ENCODE results near the gene XPO6. TPM values are rescaled to one million over a fixed set of nuclear protein-coding genes. Genes with fewer than 3 reads are reported as not detected.
"Not testable (repeated sequence)": the region's sequence is repeated elsewhere in the genome, so short reads cannot be mapped to it uniquely, and the experiment has no call there.

XPO6 gene
- total RNA-seq, 1 donor from 2014 or later: 25.2 TPM

DNA sequence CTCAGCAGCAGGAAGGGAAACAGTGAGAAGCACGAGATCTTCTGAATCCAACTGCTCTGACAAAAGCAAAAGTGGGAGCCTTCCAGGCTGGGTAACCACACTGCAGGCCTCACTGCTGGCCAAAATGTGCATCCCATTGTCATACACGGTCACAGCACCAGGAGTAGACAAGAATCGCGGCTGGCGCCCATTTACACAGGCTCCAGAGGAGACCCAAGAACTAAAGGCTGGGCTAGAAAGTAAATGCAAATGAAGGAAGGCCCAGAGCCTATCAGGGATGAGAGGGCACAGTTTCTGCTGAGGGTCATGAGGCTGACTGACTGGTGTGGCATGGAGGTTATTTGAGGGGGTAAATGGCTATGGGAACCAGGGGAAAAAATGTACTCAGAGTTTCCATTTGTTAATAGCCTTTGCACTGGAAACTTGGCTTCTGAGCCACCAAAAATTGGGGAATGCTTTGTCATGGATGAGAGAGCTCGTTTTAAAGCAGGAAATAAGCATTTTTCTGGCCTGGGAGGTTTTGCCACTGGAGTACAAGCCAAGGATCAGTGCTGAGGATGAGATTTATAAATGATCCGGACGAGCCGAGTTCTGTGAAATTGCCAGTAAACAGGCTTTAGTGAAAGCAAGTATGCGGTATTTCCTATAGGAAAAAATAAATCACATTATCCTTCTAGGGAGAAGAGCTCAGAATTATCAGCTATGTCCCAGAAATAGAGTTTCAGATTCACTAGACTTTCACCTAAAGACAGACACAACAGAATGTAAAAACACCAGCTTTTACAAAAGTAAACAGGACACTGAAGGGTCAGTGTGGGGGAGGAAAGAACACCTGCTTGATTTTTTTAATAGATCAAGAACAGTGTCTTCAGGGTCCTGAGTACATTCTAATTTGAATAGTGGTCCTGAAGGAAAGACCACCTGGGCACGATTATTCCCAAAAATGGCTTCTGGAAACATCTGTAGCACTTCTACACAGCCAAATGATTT, 81.4 kb downstream of the XPO6 start:
- intact Hi-C loops (cut with DNase I): no loop called here
- no peak for ATAC-seq (ENCODE audit: poor library complexity)
- DNase-seq: no peak

DNA sequence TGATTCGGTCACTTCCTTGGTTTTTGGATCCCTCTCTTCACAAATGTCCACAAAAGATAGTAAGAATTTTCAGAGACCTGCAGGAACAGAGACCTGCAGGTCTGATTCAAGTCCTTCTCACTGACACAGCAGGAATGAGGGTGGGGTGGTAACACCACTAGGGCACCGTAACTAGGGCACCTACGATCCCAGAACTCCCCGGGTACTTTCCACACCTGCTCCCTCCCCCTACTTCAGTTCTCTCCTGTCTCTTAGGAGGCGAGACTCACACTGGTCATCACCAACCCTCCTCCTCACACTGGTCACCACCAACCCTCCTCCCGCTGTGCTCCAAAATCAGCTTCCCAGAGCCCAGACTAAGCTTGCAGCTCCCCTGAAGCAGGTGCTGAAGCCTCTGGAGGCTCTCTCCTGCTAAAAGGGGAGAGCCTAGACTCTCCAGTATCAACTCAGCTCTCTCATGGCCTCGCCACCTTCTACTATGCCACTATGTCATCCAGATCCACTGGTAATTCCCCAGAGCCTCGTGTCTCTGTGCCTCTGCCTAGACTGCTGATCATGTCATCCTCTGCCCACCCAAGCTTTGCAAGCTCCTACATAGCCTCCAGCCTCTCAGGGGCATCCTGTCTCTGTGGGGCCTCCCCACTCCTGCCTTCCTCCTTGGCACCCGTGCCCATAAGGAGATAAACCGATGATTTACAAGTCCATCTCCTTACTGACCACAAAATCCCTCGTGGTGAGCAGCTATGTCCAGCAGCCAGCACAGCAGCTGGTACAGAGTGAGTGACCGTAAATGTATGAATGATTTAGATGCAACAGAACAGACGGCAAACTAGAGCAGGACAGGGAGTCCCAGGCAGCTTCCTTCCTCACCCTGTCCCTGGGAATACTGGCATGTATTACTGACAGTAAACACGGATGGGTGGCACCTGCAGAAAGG, 84.8 kb downstream of the XPO6 start:
- intact Hi-C loops (cut with DNase I): no loop called here
- DNase-seq (no peak), ATAC-seq (ENCODE audit: poor library complexity) (no peak)

DNA sequence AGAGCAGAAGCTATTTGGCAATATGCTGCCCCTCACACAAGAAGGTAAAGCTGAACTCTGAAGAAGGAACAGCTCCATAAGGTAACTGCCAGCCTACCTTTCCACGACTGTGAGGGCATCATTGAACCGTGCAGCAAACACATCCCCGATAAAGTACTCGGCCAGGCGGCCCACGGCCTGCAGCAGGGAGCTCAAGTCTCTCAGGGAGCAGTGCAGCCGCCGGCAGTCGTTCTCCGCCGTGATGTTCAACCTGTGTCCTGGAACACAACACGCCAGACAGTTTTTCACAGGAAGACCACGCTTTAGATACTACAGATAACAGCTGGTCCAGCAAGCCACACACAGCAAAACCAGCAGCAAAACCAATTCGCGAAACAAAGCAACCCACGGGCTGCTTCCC, 86.2 kb downstream of the XPO6 start:
- intact Hi-C loops (cut with DNase I): no loop called here
- ATAC-seq (ENCODE audit: poor library complexity) (no peak), DNase-seq (no peak)

DNA sequence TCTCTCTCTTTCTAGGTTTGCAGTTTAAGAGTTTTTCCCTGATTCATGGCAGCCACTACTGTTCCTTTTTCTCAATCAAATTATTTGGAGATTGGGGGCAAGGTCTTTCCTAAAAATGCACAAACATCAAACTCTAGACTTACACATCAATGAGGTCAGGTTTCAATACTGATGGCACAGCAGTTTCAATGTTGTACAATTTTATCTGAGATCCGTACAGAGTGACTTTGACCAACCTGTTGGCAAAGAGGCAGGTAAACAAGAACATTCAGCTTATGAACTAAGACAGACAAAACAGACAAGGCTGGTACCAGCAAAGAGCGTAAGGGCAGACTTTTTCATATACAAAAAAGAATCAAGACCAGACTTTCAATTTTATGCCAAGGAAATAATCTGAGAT, 90.2 kb downstream of the XPO6 start:
- intact Hi-C loops (cut with DNase I): no loop called here
- ATAC-seq (ENCODE audit: poor library complexity): no peak
- no peak for DNase-seq

DNA sequence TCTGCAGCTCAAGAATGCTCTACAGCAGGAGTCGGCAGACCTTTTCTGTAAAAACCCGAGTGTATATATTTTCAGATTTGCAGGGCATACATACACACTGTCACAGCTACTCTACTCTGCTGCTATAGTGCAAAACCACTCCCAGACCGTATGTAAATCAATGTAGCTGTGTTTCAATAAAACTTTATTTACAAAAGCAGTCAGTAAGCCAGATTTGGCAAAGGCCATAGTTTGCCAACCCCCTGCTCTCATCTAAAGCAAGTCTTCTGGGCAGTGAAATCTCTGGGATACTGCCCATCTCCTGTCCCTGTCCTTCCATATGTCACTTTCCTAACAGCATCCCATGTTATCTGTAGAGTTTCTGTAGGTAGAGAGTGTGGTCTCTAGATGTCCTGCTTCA, 91.0 kb downstream of the XPO6 start:
- DNase-seq (no peak), ATAC-seq (ENCODE audit: poor library complexity) (no peak)
- intact Hi-C loops (cut with DNase I): no loop called here

DNA sequence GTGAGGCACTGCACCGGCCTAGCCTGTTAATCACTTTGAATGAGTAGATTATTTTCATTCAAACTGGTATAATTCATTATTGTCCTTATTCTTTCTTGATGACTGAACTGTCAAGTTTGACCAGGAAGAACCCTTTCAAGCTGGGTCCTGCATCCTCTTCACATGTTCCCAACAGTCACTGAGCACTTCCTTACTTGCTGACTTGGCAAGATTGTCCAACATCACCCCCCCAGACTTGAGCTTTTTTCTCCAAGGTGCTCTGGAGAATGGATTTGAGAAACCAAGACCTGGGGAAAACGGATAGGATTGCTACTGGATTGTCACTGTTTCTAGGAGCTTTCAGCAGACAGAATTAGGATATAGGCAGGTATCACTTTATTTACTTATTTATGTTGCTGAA, 93.1 kb downstream of the XPO6 start:
- DNase-seq (no peak), ATAC-seq (ENCODE audit: poor library complexity) (no peak)
- intact Hi-C loops (cut with DNase I): no loop called here

DNA sequence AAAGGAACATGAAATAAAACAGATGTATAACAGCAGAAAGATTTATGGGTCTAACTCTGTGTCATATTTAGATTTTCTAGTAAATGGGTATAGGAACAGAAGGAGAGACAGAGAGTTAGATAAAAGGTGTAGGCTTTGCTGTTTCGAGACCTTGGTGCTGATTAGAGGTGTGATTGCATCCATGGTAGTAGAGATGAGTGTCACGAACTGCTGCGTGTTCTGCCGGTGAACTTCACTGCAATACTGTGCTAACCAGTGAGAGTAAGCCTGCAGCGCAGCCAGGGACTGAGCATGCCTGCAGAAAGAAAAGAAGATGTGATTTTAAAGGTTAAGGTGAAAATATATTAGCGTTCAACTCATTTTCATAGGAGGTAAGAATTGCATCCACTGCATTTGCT, 94.6 kb downstream of the XPO6 start:
- intact Hi-C loops (cut with DNase I): no loop called here
- ATAC-seq (ENCODE audit: poor library complexity) (no peak), DNase-seq (no peak)

DNA sequence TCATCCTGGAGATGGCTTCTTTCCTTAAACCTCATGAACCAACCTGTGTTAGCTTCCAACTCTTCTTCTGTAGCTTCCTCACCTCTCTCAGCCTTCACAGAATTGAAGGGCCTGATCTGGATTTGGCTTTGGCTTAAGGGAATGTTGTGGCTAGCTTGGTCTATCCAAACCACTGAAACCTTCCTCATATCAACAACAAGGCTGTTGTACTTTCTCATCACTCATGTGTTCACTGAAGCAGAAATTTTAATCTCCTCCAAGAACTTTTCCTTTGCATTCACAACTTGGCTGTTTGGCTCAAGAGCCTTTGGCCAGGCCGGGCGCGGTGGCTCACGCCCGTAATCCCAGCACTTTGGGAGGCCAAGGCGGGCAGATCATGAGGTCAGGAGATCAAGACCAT, 95.9 kb downstream of the XPO6 start:
- intact Hi-C loops (cut with DNase I); ATAC-seq (ENCODE audit: poor library complexity); DNase-seq: not testable (repeated sequence)

DNA sequence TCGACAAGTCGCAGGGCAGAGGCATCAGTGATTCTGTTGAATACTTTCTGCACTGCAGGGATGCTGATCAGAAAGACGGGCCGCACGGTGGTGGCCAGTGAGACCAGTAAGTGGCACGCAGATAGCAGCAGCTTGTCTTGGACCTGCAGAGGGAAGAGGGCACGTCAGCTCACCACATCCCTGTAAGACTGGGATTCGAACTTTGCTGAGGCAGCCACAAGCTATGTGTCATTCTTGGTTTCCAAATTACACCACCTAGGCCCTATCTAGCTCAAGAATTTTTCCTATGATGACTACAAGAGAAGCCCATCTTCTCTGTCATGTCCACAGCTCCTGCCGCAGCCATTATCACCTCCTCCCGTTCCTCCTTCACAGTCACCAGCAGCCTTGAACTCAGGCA, 98.9 kb downstream of the XPO6 start:
- intact Hi-C loops (cut with DNase I): no loop called here
- ATAC-seq (ENCODE audit: poor library complexity) (no peak), DNase-seq (no peak)

DNA sequence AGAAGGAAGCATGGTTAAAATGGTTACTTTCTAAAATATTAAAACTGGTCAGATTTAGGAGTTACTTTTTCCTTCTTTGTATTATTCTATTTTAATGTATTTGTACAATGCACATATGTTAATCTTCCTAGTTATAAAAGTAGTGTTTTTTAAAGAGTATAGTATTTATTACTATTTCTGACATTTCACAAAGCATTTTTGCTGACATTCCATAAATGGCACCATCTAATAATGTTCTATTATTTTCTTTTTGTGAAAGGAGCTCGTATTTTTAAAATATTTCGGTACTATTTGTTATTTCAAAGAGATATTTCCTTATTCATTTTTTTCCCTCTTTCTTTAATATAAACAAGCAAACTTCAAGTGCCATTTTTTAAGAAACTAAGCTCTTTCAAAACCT, 100.8 kb downstream of the XPO6 start:
- DNase-seq: no peak
- intact Hi-C loops (cut with DNase I): no loop called here
- ATAC-seq (ENCODE audit: poor library complexity): no peak

DNA sequence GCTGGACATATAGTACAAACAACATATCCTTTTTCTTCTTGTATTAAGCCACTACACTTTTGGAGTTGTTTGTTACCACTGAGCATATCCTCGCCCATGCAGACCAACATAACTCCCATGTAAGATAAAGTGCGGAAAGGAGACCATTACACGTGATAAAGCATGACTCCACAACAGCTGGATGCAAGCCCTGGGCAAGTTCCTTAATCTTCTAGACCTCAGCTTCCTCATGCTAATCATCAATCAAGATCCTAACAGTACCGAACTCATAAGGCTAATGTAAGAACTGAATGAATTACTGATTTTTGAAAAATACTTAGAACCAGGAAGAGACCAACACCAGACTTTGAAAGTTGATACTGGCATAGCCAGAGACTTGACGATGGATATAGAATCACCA, 101.3 kb downstream of the XPO6 start:
- intact Hi-C loops (cut with DNase I): no loop called here
- ATAC-seq (ENCODE audit: poor library complexity) (peak; percentile 49), DNase-seq (no peak)

DNA sequence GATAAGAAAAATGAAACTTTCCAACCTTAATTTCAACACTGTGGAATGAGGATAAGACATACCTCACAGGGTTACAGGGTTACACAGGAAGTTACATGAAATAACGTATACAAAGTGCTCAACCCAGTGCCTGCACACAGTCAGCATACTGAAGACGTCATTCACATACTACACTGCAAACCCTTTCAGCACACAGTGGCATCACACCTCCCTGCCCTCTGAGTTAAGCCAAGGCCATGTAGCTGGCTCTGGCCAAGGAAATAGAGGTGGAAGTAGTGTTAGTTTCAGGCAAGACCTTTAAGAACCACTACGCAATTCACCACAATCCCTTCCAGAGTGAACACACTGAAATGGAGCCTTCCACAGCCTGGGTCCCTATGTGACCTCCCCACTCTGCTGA, 101.7 kb downstream of the XPO6 start:
- DNase-seq (no peak), ATAC-seq (ENCODE audit: poor library complexity) (no peak)
- intact Hi-C loops (cut with DNase I): no loop called here

DNA sequence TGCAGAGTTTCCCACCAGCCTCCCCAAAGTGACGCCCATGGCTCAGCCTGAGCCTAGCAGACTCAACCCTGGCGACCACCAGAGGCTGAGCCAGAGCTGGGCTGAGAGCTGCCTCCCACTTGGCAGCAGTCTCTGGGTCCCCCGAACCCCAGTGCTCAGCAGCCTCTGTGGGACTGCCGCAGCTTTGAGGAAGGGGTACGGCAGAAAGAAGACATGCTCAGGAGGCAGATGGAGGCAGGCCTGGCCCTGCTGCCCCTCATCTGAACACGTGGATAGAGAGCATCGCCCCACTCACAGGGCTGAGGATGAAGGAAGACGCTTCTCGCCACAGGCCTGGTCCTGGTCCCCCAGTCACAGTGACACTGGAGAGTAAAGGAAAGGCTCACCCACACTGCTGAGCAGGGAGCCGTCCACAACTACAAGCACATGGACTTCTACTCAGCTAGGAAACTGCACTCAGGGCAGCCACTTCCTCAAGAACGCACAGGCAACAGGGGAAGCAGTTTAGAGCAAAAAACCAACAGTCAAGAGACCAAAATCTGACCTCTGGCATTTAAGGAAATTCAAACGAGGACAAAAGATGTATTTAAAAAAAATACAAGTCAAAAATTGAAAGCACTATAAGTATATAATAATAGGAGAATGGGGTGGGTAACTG, 103.0 kb downstream of the XPO6 start:
- no peak for ATAC-seq (ENCODE audit: poor library complexity)
- intact Hi-C loops (cut with DNase I): no loop called here
- no peak for DNase-seq

DNA sequence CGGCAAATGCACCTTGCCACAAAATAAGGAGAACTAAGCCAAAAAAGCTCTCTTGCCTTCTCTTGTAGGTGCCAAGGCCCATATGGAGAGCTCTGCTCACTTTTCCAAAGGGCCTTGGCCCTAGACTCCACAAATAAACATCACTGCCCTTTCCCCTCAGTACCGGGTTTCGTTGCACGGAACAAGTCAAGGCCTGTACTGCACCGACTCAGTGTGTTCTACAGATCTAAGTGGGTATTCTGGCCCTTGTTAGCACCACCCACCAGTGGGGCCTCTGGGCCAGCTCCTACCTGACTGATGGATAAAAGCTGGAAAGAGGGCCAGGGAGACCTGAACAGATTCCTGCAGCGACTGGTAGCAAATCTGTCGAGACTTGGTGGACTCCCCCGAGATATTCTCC, 104.5 kb downstream of the XPO6 start:
- DNase-seq (no peak), ATAC-seq (ENCODE audit: poor library complexity) (no peak)
- intact Hi-C loops (cut with DNase I): no loop called here

DNA sequence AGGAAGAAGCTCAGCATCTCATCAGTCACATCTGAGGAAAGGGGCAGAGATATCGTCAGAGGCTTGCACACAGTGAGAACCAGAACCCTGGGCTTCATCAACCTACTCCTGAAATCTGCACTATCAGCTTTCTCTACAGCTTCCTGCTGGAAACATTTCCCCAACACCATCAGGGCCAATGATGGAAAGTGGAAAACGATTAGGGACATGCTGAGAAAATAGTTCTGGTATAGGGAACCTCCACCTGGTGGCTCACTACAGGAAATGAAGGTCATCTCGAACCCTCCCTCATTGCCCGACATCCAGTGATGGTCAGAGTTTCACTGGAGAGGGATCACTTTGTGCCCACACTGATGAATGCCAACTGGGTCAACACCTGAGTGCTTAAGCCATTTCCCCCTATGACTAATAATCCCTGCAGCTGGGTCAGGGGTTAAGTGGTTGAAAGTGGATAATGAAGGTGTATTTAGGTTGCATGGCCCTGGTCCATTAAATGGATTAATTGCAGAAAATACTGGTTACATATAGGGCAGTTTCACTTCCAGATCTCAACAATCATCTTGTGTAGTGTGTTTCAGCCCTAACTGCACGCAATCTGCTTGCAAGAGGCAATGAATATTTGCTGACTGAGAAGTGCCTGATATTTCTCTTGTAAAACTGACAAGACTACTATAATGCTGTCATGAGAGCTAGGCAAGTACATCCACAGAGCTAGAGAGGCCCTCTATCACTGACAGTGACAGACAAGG, 105.1 kb downstream of the XPO6 start:
- intact Hi-C loops (cut with DNase I): no loop called here
- ATAC-seq (ENCODE audit: poor library complexity) (no peak), DNase-seq (no peak)

DNA sequence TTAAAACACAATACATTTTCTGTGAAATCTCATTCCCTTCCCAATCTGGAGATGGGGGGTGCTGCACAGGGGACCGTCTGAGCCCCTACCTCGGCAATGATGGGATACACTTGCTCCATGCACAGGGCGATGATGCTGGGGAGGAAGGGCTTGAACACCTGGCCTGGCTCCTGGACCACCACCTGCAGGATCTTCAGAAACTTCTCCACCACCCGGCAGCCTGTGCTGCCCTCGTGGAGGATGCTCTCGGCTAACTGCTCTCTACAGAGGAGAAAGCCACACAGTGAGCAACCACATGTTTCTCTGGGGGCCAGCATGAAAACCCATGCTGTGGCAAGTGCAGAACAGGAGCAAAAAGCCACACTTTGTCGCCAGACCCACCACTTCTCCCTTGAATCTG, 105.8 kb downstream of the XPO6 start:
- no peak for ATAC-seq (ENCODE audit: poor library complexity)
- intact Hi-C loops (cut with DNase I): no loop called here
- no peak for DNase-seq

DNA sequence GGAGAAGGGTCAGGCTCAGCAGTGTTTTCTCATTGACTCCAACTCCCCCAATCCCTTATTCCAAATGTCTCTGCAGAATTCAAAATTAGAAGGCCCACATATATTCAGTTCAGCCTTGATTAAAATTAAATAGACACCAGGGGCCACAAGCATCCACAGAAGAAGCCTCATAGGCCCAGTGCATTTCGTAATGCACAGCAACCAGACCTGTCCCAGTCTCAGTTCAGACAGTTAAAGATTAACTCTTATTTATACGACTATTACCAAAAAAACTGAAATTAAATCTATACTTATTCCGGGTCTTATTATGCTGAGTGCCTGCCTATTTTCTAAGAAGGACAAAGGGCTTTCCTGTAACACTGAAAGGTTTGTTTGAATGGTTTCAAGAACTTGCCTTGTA, 106.5 kb downstream of the XPO6 start:
- intact Hi-C loops (cut with DNase I): no loop called here
- no peak for ATAC-seq (ENCODE audit: poor library complexity)
- no peak for DNase-seq

DNA sequence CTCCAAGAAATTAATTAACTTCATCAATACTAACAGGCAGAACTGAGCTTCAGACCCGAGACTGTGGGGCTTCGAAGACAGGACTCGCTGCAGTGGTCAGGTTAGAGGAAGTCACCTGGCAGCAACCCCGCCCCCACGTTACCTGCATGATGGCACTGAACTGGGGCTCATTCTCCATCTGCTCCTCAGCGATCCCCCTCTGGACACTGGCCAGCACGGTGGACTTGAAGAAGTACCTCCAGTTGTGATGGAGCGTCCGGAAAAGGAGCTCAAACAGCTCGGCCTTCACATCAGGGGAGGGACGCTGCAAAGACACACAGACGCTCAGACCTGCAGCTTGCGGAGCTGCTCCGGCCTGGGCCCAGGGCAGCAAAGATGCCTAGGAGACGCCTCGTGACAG, 107.4 kb downstream of the XPO6 start:
- intact Hi-C loops (cut with DNase I): no loop called here
- DNase-seq (no peak), ATAC-seq (ENCODE audit: poor library complexity) (no peak)
